ENCODE data around the gene TMEM184B. TPM values are rescaled to one million over a fixed set of nuclear protein-coding genes. Genes with fewer than 3 reads are reported as not detected.

TMEM184B gene
- total and polyA plus RNA-seq, 2 of the 8 experiments (the other 6 are each of a cell fraction or from before 2014, with no cell fraction given): 41.6 to 81.0 TPM

DNA sequence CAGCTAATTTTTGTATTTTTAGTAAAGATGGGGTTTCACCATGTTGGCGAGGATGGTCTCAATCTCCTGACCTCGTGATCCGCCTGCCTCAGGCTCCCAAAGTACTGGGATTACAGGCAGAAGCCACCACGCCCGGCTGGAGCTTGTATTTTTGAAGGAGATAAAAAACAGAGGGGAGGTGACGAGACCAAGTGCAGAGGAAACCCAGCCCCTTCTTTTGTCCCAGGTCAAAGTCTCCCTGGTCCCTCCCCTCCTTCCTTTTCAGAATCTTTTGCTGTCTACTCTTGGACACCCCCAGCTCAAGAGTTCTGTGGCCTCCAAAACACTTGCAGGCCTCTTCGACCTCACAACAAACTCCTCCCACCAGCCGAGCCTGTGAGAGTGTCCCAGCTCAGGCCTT, 12.2 kb upstream of the TMEM184B start:
- Histone ChIP-seq H4K8ac (ENCODE audit: extremely low read depth, insufficient read depth, low read length) (no peak overlapping the region), H2BK20ac (ENCODE audit: low read length) (no peak overlapping the region), H3K56ac (replicated peaks; ENCODE audit: insufficient read length, low read depth, low read length) (no peak overlapping the region), H3K27me3 (replicated peaks in 1 of 4; ENCODE audit: control insufficient read depth in 3 of 4, extremely low read depth in 1 of 4, insufficient read depth in 3 of 4, low read length in 3 of 4) (no peaks in the 10 kb centered on the region), H3K27ac (ENCODE audit: low read depth, low read length) (no peak overlapping the region), H3K23ac (ENCODE audit: insufficient read length) (no peak overlapping the region), H3K9ac (replicated peaks in 1 of 4; ENCODE audit: extremely low read depth in 1 of 4, low read depth in 3 of 4, low read length in 3 of 4) (no peak overlapping the region), H4K20me1 (replicated peaks in 1 of 2; ENCODE audit: control insufficient read depth in 1 of 2, insufficient read depth in 2 of 2, low read length in 2 of 2) (peaks cover 0 to 3% of the 10 kb centered on the region in 2 experiments), H2BK120ac (replicated peaks; ENCODE audit: low read depth, low read length) (no peak overlapping the region), H3K14ac (ENCODE audit: insufficient read length) (no peak overlapping the region), H3K79me1 (ENCODE audit: low read depth, low read length) (no peaks in the 10 kb centered on the region), H3K9me3 (ENCODE audit: insufficient read depth in 2 of 2, low read depth in 1 of 2, low read length in 1 of 2) (no peaks in the 10 kb centered on the region), H2BK12ac (ENCODE audit: low read depth, low read length) (no peak overlapping the region), H4K91ac (replicated peaks; ENCODE audit: insufficient read length, low read length) (no peak overlapping the region), H2BK5ac (ENCODE audit: low read depth, low read length) (no peak overlapping the region), H3K4me1 (replicated peaks in 1 of 4; ENCODE audit: control insufficient read depth in 3 of 4, insufficient read depth in 4 of 4, low read length in 3 of 4) (peaks cover 0 to 3% (median 1%) of the 10 kb centered on the region in 4 experiments; a peak in 2 of 7 replicates), H2BK15ac (ENCODE audit: low read length) (no peak overlapping the region), H2AFZ (ENCODE audit: low read length) (no peak overlapping the region), H3K18ac (ENCODE audit: extremely low read depth, low read length) (no peak overlapping the region), H3K79me2 (ENCODE audit: control insufficient read depth in 1 of 2, insufficient read depth in 2 of 2, low read length in 2 of 2) (no peaks in the 10 kb centered on the region), H3K4ac (replicated peaks; ENCODE audit: insufficient read length, low read depth, low read length) (no peak overlapping the region), H3K36me3 (ENCODE audit: control insufficient read depth in 2 of 4, insufficient read depth in 4 of 4, low read length in 3 of 4) (peaks cover 0 to 8% (median 3%) of the 10 kb centered on the region in 4 experiments; a peak in 3 of 8 replicates), H3K4me3 (ENCODE audit: extremely low read depth in 1 of 4, insufficient read depth in 2 of 4, low read depth in 3 of 4, low read length in 4 of 4) (no peak overlapping the region), H2AK5ac (ENCODE audit: low read depth, low read length) (no peak overlapping the region), H3K23me2 (ENCODE audit: low read depth, low read length) (0 out of 2 replicates have a peak, but pooled peaks cover 2% of the 10 kb centered on the region), H3K4me2 (ENCODE audit: insufficient read depth in 1 of 2, low read depth in 2 of 2, low read length in 2 of 2) (no peak overlapping the region), H4K5ac (ENCODE audit: insufficient read length, low read depth, low read length) (no peak overlapping the region)
- no peak for FAIRE-seq
- POLR2A ChIA-PET (ENCODE audit: partially characterized antibody): interaction anchor here (0.6 to 10.6 kb wide), 14 partner anchors 9 to 96 kb away, joined by 3 to 81 read pairs (median 3); partner anchors contain the start of gene TMEM184B
- TF ChIP-seq CBX5 (IDR thresholded peaks at IDR 0.05; ENCODE audit: low read depth, low read length) (no peak), POLR2A (IDR thresholded peaks at IDR 0.05; ENCODE audit: control extremely low read depth in 1 of 2, low read depth in 2 of 2, low read length in 2 of 2) (no peak), POLR2AphosphoS5 (IDR thresholded peaks at IDR 0.05; ENCODE audit: low read depth, low read length) (no peak), EGR1 (IDR thresholded peaks at IDR 0.05; ENCODE audit: borderline replicate concordance, low read depth, low read length) (no peak), SIRT6 (IDR thresholded peaks at IDR 0.05; ENCODE audit: low read length) (no peak), ZNF274 (IDR thresholded peaks at IDR 0.05; ENCODE audit: borderline replicate concordance, extremely low read depth, low read length) (no peak), HDAC2 (IDR thresholded peaks at IDR 0.05; ENCODE audit: borderline replicate concordance in 1 of 2, low read depth in 2 of 2, low read length in 2 of 2) (no peak)
- TF ChIP-seq, protein P1, sequence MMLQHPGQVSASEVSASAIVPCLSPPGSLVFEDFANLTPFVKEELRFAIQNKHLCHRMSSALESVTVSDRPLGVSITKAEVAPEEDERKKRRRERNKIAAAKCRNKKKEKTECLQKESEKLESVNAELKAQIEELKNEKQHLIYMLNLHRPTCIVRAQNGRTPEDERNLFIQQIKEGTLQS (IDR thresholded peaks at IDR 0.05; ENCODE audit: insufficient read depth, low read depth, low read length): no peak
- CTCF ChIA-PET (ENCODE audit: partially characterized antibody): interaction anchor here (0.7 to 1.7 kb wide), 12 partner anchors 8 to 229 kb away, joined by 3 to 10 read pairs (median 3); no protein-coding TSS in a partner anchor
- WGBS, 2 experiments (ENCODE audit: extremely low coverage in 1 of 2, insufficient coverage in 1 of 2, insufficient read length in 1 of 2, insufficient replicate concordance in 2 of 2, low coverage in 1 of 2, low lambda C conversion rate in 2 of 2, missing lambda C conversion rate in 1 of 2): 92% methylated on average over 8 of the region's 8 CpGs; no CpG with 5 or more reads in 1 of the 2 experiments
- DNase-seq (ENCODE audit: low read depth in 1 of 2, low spot score in 2 of 2): no peak
